Measurements from ENCODE around the gene HSPA12B. TPM values are rescaled to one million over a fixed set of nuclear protein-coding genes. Genes with fewer than 3 reads are reported as not detected.

Gene HSPA12B
- total and polyA plus RNA-seq, 2 of the 4 experiments (the other 2 are of a cell fraction): not detected

DNA sequence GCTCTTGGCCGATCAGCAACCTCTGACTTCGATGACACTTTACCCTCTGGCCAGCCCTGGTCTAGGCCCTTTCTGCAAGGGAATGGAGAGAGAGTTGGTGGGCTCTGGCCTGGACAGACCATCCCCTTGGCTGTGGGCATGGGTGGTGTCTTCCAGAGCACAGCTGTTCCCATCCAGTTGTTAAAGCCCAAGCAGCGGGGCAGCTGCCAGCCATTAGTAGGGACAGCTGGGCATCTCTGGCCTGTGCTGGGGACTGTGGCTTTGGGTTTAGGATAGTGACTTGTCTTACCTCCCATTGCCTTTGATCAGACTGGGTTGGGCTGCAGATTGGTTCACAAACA lies 66.4 kb downstream of the HSPA12B start:
- peaks cover 26% of the 10 kb centered on the region for H3K4me1 ChIP-seq (ENCODE audit: control insufficient read depth, insufficient read depth, low read length)
- H3K9ac ChIP-seq (ENCODE audit: low read depth, low read length): no peak overlapping the region
- H3K56ac ChIP-seq (ENCODE audit: extremely low read depth, insufficient read depth, low read length): peak overlapping the region; percentile 13; the same call in 1 of the 2 replicates
- H4K20me1 ChIP-seq (ENCODE audit: insufficient read depth, low read length): no peaks in the 10 kb centered on the region
- H3K4me3 ChIP-seq (ENCODE audit: insufficient read depth, low read depth, low read length): no peak overlapping the region
- BruUV-seq (replicated peaks): no TSS peak
- in situ Hi-C loops (cut with MboI; ENCODE audit: low sequenced_read_pairs): no loop called here
- H3K27ac ChIP-seq (ENCODE audit: insufficient read depth, low read length): peak overlapping the region; percentile 20; the same call in 1 of the 2 replicates
- H3K9me3 ChIP-seq (ENCODE audit: control insufficient read depth, insufficient read depth, low read length): no peaks in the 10 kb centered on the region
- dilution Hi-C loops (cut with HindIII; ENCODE audit: low sequenced_read_pairs, unreplicated experiment): no loop called here
- H3K4me2 ChIP-seq (ENCODE audit: low read depth, low read length): no peak overlapping the region; the same call in 1 of the 2 replicates
- no peaks in the 10 kb centered on the region for H3K27me3 ChIP-seq (ENCODE audit: control insufficient read depth, insufficient read depth, low read length)
- no peak overlapping the region for H2BK15ac ChIP-seq (ENCODE audit: low read depth, low read length)
- no peak overlapping the region for H2BK20ac ChIP-seq (ENCODE audit: low read depth, low read length)
- H3K9me1 ChIP-seq (ENCODE audit: insufficient read depth, low read length): peaks cover 24% of the 10 kb centered on the region
- POLR2A ChIA-PET (ENCODE audit: unreplicated experiment): no interaction called here
- no peak overlapping the region for H4K5ac ChIP-seq (ENCODE audit: low read depth, low read length)
- H2AK9ac ChIP-seq (replicated peaks; ENCODE audit: low read depth, low read length, poor library complexity): peak overlapping the region; percentile 21
- no peak overlapping the region for H2BK5ac ChIP-seq (ENCODE audit: low read depth, low read length, poor library complexity, severe bottlenecking)
- intact Hi-C loops (cut with micrococcal nuclease): loop anchor here (2.0 kb wide), 1 partner anchor 14 kb away; no protein-coding TSS in a partner anchor
- ATAC-seq (ENCODE audit: low read depth) (no peak), DNase-seq (no peak)
- no peak overlapping the region for H2AFZ ChIP-seq (replicated peaks; ENCODE audit: low read length, poor library complexity)
- H2AK5ac ChIP-seq (ENCODE audit: low read depth, low read length): peak overlapping the region; percentile 43; the same call in 1 of the 2 replicates
- H3K23ac ChIP-seq (ENCODE audit: low read depth, low read length): peak overlapping the region; percentile 49
- TF ChIP-seq FOS (IDR thresholded peaks at IDR 0.05; ENCODE audit: low read depth, low read length) (no peak), CEBPB (IDR thresholded peaks at IDR 0.05; ENCODE audit: low read depth, low read length) (no peak), MXI1 (IDR thresholded peaks at IDR 0.05; ENCODE audit: borderline replicate concordance, low read depth, low read length) (no peak), MAZ (IDR thresholded peaks at IDR 0.05; ENCODE audit: borderline replicate concordance, low read depth, low read length) (no peak), RFX5 (IDR thresholded peaks at IDR 0.05; ENCODE audit: low read depth, low read length) (no peak), RAD21 (IDR thresholded peaks at IDR 0.05; ENCODE audit: low read length) (no peak), BHLHE40 (IDR thresholded peaks at IDR 0.05; ENCODE audit: low read depth, low read length) (no peak), CHD1 (IDR thresholded peaks at IDR 0.05; ENCODE audit: low read depth, low read length) (no peak), MAFK (IDR thresholded peaks at IDR 0.05; ENCODE audit: low read depth, low read length) (no peak), POLR2A (IDR thresholded peaks at IDR 0.05; ENCODE audit: low read depth, low read length) (no peak), RCOR1 (IDR thresholded peaks at IDR 0.05; ENCODE audit: insufficient replicate concordance, low read length) (no peak), SMC3 (IDR thresholded peaks at IDR 0.05; ENCODE audit: low read depth, low read length) (no peak), NFE2L2 (IDR thresholded peaks at IDR 0.05; ENCODE audit: low read depth, low read length) (no peak)
- TF ChIP-seq, protein P1, sequence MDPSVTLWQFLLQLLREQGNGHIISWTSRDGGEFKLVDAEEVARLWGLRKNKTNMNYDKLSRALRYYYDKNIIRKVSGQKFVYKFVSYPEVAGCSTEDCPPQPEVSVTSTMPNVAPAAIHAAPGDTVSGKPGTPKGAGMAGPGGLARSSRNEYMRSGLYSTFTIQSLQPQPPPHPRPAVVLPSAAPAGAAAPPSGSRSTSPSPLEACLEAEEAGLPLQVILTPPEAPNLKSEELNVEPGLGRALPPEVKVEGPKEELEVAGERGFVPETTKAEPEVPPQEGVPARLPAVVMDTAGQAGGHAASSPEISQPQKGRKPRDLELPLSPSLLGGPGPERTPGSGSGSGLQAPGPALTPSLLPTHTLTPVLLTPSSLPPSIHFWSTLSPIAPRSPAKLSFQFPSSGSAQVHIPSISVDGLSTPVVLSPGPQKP (IDR thresholded peaks at IDR 0.05; ENCODE audit: borderline replicate concordance, low read depth, low read length): no peak
- TF ChIP-seq, protein P2, sequence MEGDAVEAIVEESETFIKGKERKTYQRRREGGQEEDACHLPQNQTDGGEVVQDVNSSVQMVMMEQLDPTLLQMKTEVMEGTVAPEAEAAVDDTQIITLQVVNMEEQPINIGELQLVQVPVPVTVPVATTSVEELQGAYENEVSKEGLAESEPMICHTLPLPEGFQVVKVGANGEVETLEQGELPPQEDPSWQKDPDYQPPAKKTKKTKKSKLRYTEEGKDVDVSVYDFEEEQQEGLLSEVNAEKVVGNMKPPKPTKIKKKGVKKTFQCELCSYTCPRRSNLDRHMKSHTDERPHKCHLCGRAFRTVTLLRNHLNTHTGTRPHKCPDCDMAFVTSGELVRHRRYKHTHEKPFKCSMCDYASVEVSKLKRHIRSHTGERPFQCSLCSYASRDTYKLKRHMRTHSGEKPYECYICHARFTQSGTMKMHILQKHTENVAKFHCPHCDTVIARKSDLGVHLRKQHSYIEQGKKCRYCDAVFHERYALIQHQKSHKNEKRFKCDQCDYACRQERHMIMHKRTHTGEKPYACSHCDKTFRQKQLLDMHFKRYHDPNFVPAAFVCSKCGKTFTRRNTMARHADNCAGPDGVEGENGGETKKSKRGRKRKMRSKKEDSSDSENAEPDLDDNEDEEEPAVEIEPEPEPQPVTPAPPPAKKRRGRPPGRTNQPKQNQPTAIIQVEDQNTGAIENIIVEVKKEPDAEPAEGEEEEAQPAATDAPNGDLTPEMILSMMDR (conservative IDR thresholded peaks at IDR 0.05; ENCODE audit: low read depth, low read length): no peak
- TF ChIP-seq, protein P3, sequence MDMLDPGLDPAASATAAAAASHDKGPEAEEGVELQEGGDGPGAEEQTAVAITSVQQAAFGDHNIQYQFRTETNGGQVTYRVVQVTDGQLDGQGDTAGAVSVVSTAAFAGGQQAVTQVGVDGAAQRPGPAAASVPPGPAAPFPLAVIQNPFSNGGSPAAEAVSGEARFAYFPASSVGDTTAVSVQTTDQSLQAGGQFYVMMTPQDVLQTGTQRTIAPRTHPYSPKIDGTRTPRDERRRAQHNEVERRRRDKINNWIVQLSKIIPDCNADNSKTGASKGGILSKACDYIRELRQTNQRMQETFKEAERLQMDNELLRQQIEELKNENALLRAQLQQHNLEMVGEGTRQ (IDR thresholded peaks at IDR 0.05; ENCODE audit: low read depth, low read length): no peak
- H3K18ac ChIP-seq (ENCODE audit: low read depth, low read length): no peak overlapping the region
- H3K14ac ChIP-seq (replicated peaks; ENCODE audit: low read depth, low read length): 0 out of 2 replicates have a peak overlapping the region, but pooled peaks have one; percentile 63
- no peak overlapping the region; the same call in 1 of the 2 replicates for H4K91ac ChIP-seq (ENCODE audit: insufficient read depth, low read depth, low read length)
- peak overlapping the region; percentile 62 for H3K4ac ChIP-seq (ENCODE audit: low read depth, low read length)
- peaks cover 41 to 85% of the 10 kb centered on the region in 2 experiments for H3K79me1 ChIP-seq (ENCODE audit: low read depth in 1 of 2, low read length in 2 of 2)
- no peak overlapping the region for H4K8ac ChIP-seq (ENCODE audit: low read depth in 2 of 2, low read length in 2 of 2)
- CTCF ChIA-PET: no interaction called here
- peaks cover 48% of the 10 kb centered on the region for H3K36me3 ChIP-seq (ENCODE audit: control insufficient read depth, insufficient read depth, low read length)
- WGBS, 2 experiments (ENCODE audit: extremely low coverage in 2 of 2, insufficient read length in 1 of 2): no CpG with 5 or more reads among the region's 3 CpGs
- no peak overlapping the region; the same call in 1 of the 2 replicates for H2BK120ac ChIP-seq (ENCODE audit: low read depth, low read length)

Data from IMR-90 (cell line).